WI38 (cell line): ENCODE measurements around the gene AGT.
"Not testable (repeated sequence)": the region's sequence is repeated elsewhere in the genome, so short reads cannot be mapped to it uniquely, and the experiment has no call there.

Experiments
- H3K4me3 ChIP-seq: 2 replicates; pipeline ENCODE4 v1.5.1; 2011; ENCODE audit warnings: low read depth, mild to moderate bottlenecking, control low read depth, low read length
- TF ChIP-seq, protein P1 (sequence below): IDR thresholded peaks from 2 replicates; pipeline ENCODE4 v1.5.1; 2012; ENCODE audit warnings: low read depth, mild to moderate bottlenecking, control low read depth, low read length

AGT gene

DNA sequence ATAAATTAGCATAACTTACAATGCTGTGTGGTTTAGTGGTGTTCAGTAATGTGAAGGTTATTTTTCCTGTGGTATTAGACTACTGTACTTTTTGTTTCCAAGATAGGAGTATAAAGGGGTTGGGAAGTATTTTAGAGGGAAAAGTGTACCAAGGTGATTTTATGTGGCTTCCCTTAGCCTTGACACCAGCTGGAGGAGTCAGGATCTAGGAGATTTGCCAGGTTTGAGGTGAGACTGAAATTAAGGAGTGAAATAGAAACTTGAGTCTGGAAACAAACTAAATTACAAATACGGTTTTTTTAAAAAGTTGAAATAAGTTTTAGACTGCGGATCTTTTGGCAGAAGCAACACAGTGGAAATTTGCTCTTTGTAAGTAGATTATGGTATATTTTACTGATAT is 39.3 kb downstream of the AGT start:
- TF ChIP-seq, protein P1, sequence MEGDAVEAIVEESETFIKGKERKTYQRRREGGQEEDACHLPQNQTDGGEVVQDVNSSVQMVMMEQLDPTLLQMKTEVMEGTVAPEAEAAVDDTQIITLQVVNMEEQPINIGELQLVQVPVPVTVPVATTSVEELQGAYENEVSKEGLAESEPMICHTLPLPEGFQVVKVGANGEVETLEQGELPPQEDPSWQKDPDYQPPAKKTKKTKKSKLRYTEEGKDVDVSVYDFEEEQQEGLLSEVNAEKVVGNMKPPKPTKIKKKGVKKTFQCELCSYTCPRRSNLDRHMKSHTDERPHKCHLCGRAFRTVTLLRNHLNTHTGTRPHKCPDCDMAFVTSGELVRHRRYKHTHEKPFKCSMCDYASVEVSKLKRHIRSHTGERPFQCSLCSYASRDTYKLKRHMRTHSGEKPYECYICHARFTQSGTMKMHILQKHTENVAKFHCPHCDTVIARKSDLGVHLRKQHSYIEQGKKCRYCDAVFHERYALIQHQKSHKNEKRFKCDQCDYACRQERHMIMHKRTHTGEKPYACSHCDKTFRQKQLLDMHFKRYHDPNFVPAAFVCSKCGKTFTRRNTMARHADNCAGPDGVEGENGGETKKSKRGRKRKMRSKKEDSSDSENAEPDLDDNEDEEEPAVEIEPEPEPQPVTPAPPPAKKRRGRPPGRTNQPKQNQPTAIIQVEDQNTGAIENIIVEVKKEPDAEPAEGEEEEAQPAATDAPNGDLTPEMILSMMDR = no peak
- no peak overlapping the region for H3K4me3 ChIP-seq

DNA sequence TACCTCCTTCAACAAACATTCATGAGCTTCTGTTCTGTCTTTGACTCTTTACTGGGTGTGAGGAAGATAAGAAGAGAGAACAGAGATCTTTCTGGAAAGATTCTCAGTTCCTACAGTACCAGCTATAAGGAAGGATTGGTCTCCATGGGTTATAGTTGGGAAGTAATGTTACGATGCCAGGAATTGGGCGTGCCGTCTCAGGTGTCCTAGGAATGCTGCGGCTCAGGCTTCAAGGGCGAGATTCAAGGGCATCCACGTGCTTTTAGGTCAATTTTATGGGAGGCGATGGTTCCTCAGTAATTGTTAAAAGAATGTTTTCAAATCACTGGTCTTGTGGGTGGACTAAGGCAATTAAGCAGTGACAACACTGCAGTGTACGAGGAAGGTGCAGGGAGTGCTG is 44.4 kb downstream of the AGT start:
- H3K4me3 ChIP-seq = no peak overlapping the region
- TF ChIP-seq, protein P1 = no peak

DNA sequence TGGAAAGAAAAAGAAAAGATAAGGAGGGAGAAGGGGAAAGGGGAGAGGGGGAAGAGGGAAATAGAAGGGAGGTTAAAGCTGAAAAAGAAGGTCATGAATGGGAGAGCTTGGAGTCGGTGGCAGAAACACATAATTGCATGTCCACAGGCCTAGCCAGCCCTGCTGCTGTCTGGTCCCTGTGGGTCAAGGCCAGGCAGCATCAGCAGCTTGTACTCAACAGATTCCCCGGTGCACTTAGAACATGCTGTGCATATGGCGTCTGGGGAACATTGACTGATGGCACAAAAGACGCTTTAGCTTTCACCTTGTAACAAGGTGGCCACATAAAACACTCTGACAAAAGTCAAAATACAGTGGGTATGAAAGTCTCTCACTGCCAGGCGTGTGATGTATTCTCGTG is 45.7 kb downstream of the AGT start:
- TF ChIP-seq, protein P1 = no peak
- no peak overlapping the region for H3K4me3 ChIP-seq

- H3K4me3 ChIP-seq = no peak overlapping the region
- TF ChIP-seq, protein P1 = no peak
Measured at GRCh38 chr1:230661976-230662375, 51.9 kb downstream of the AGT start.

- TF ChIP-seq, protein P1 = no peak
- H3K4me3 ChIP-seq = no peak overlapping the region
Measured at GRCh38 chr1:230658691-230659090, 55.2 kb downstream of the AGT start.

DNA sequence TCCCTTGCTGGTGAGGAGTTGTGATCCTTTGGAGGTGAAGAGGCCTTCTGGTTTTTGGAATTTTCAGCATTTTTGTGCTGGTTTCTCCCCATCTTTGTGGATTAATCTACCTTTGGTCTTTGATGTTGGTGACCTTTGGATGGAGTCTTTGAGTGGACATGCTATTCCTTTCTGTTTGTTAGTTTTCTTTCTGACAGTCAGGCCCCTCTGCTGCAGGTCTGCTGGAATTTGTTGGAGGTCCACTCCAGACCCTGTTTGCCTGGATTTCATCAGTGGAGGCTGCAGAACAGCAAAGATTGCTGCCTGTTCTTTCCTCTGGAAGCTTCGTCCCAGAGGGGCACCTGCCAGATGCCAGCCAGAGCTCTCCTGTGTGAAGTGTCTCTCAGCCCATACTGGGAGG is 55.8 kb downstream of the AGT start:
- H3K4me3 ChIP-seq = not testable (repeated sequence)

- H3K4me3 ChIP-seq = not testable (repeated sequence)
Measured at GRCh38 chr1:230656719-230657118, 57.2 kb downstream of the AGT start.
